BE2C (cell line): ENCODE data around the gene TTLL1.
"Not testable (repeated sequence)": the region's sequence is repeated elsewhere in the genome, so short reads cannot be mapped to it uniquely, and the experiment has no call there.

Source experiments
- DNase-seq: peaks from one replicate; pipeline ENCODE4 v3.0.0-alpha.2; 2020
- H3K27me3 ChIP-seq: fragments of 250-450 bp; sonication (Bioruptor Pico); 2 replicates; pipeline ENCODE4 v1.5.1; 2020; ENCODE audit warnings: mild to moderate bottlenecking
- H3K36me3 ChIP-seq: fragments of 250-450 bp; sonication (Bioruptor Pico); 2 replicates; pipeline ENCODE4 v1.5.1; 2020; ENCODE audit warnings: mild to moderate bottlenecking
- H3K4me1 ChIP-seq: fragments of 250-450 bp; sonication (Bioruptor Pico); 2 replicates; pipeline ENCODE4 v1.5.1; 2020
- H3K4me3 ChIP-seq: 2 replicates; pipeline ENCODE4 v1.5.1; 2011; ENCODE audit warnings: low read depth, low read length
- H3K9me3 ChIP-seq: fragments of 250-450 bp; sonication (Bioruptor Pico); 2 replicates; pipeline ENCODE4 v1.5.1; 2020
- TF ChIP-seq, protein P1 (sequence below): IDR thresholded peaks from 2 replicates; pipeline ENCODE4 v1.5.1; 2012; ENCODE audit warnings: mild to moderate bottlenecking, low read depth, low read length

TTLL1 gene

DNA sequence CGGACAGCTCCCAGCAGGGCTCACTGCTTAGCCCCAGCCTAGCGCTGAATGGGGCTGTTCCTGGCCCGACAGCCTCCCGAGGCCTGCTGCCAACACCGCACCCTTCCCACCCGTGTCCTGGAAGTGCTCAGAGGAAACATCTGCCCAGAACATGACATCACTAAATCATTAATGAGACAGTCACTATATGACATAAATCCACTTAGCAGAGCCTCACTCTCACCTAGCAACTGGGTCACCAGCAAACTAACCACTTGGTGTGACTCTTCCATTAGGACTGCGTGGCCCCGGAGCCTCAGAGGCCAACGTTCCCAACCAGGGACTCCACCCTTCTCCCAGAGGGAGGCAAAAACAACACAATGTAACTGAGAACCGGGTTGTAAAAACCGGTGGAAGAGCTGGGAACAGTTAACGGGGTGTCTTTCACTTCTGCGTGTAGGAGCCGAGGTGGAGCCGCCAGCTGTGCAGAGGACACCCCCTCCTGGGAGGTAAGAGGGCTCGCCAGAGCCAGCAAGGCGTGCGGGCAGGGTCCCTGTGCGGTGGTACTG, 52.8 kb downstream of the TTLL1 start:
- Histone ChIP-seq H3K4me1 (no peaks in the 10 kb centered on the region), H3K4me3 (no peak overlapping the region), H3K36me3 (no peaks in the 10 kb centered on the region), H3K9me3 (no peaks in the 10 kb centered on the region), H3K27me3 (no peaks in the 10 kb centered on the region)
- DNase-seq, result peak; percentile 38
- TF ChIP-seq, protein P1, sequence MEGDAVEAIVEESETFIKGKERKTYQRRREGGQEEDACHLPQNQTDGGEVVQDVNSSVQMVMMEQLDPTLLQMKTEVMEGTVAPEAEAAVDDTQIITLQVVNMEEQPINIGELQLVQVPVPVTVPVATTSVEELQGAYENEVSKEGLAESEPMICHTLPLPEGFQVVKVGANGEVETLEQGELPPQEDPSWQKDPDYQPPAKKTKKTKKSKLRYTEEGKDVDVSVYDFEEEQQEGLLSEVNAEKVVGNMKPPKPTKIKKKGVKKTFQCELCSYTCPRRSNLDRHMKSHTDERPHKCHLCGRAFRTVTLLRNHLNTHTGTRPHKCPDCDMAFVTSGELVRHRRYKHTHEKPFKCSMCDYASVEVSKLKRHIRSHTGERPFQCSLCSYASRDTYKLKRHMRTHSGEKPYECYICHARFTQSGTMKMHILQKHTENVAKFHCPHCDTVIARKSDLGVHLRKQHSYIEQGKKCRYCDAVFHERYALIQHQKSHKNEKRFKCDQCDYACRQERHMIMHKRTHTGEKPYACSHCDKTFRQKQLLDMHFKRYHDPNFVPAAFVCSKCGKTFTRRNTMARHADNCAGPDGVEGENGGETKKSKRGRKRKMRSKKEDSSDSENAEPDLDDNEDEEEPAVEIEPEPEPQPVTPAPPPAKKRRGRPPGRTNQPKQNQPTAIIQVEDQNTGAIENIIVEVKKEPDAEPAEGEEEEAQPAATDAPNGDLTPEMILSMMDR, result no peak

DNA sequence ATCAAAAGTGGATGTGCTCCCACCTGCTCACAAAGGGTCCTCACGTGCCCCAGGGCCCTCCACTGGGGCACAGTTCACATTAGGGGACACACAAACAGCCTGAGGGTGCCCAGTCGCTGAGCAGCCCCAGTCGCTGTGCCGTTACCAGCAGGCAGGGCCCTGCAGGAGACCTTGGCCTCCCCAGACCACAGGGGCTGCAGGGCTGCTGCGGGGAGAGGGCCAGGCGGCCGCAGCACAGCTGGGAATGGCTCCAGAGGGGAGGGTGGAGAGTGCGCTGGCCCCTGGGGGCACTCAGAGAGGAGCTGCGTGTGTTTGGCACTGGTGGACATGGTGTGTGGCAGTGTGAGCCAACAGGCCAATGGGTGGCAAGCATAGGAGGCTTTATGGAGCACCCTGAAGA, 53.9 kb downstream of the TTLL1 start:
- no peaks in the 10 kb centered on the region for H3K9me3 ChIP-seq
- H3K4me1 ChIP-seq, result no peaks in the 10 kb centered on the region
- TF ChIP-seq, protein P1, result no peak
- H3K27me3 ChIP-seq, result no peaks in the 10 kb centered on the region
- DNase-seq, result no peak
- H3K4me3 ChIP-seq, result no peak overlapping the region
- no peaks in the 10 kb centered on the region for H3K36me3 ChIP-seq

DNA sequence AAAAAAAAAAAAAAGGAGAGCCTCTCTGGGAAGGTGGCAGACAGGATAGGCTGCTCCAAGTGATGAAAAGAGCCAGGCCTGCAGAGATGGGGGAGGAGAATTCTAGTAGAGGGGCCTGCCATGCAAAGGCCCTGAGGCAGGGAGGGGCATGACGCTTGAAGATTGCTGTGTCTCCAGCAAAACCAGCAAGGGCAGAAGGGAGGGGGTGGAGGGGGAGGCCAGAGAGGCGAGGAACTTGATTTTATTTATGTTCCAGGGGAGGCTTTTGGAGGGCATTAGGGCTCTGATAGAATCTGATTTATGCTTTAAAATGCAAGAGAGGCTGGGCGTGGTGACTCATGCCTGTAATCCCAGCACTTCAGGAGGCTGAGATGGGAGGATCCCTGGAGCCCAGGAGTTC, 57.6 kb downstream of the TTLL1 start:
- DNase-seq, result no peak
- no peaks in the 10 kb centered on the region for H3K27me3 ChIP-seq
- H3K4me3 ChIP-seq, result no peak overlapping the region
- no peaks in the 10 kb centered on the region for H3K4me1 ChIP-seq
- TF ChIP-seq, protein P1, result no peak
- H3K36me3 ChIP-seq, result no peaks in the 10 kb centered on the region
- H3K9me3 ChIP-seq, result no peaks in the 10 kb centered on the region

DNA sequence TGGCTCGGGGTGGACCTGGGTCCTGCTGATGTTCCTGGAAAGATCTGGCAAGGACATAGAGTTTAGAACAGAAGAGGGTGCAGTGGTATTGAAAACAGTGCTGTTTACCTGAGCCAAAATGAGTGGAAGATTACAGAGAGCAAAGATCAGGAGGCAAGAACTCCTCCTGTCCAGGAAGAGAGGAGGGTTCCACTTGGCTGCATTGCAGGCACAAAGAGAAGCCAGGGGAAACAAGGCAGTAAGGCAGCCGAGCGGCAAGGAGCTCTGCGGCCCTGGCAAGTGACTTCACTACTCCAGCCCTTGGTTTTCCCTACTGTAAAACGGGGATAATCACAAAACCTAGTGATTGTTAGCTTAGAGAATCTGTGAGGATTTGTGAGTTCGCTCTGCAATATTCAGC, 70.6 kb downstream of the TTLL1 start:
- TF ChIP-seq, protein P1, result no peak
- no peak for DNase-seq
- Histone ChIP-seq H3K4me1 (no peaks in the 10 kb centered on the region; the same call in 1 of the 2 replicates), H3K36me3 (no peaks in the 10 kb centered on the region), H3K27me3 (no peaks in the 10 kb centered on the region), H3K4me3 (no peak overlapping the region), H3K9me3 (no peaks in the 10 kb centered on the region)

DNA sequence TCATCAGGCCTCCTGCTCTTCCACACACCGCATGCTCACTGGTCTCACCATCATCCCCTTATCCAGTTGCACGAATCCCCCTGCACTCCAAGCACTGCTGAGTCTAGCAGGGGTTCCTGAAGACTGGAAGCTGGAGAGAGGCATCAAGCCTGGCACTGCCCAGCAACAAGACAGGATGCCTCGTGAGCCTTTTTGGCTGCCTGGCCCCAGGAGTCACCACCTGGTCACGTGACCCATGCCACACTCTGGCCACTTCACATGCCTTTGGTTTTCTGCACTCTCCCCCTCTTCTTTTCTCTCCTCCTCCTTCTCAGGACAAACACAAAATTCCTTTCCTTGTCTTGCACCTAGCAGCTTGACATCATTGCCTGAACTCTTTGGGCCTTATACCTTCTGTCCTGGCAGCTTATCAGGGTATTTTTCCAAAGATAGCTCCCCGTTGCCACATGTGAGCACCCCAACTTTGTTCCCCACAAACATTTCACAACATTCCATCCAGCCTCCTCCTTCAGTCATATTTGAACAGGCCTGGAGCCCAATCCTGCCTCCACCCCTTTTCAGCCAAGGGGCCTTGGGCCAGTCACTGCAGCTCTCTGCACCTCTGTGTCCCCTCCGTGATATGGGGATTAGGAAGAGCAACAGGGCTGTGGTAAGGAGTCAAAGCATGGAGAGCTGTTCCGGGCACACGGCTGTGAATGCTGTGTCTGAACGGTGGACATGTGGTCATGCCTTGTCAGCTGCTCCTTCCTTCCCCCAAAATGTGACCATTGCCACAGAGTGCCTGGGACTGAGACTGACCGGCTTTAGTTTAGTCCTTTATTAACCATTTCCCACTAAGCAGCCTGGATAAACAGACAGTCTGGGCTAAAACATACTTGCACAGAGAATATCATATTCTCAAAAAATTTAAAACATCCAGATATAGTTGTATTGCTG, 71.4 kb downstream of the TTLL1 start:
- Histone ChIP-seq H3K4me3 (no peak overlapping the region), H3K36me3 (no peaks in the 10 kb centered on the region)
- TF ChIP-seq, protein P1, result no peak

DNA sequence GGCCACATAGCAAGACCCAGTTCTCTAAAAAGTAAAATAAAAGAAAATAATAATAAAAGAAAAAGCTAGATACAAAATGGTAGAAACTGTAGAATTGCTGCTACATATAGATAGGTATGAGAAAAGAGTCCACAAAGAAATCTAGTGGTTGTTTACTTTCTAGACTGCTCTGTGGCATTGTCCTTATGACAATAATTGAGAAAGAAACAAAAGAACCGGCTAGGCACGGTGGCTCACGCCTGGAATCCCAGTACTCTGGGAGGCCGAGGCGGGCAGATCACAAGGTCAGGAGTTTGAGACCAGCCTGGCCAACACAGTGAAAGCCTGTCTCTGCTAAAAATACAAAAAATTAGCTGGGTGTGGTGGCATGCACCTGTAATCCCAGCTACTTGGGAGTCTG, 73.0 kb downstream of the TTLL1 start:
- DNase-seq, H3K36me3 ChIP-seq, H3K9me3 ChIP-seq, H3K4me1 ChIP-seq, H3K27me3 ChIP-seq: not testable (repeated sequence)
- peak overlapping the region; percentile 80; the same call in 1 of the 2 replicates for H3K4me3 ChIP-seq

More for the DNA sequence above, 71.4 kb downstream of the TTLL1 start:
- H3K4me1 ChIP-seq, result no peaks in the 10 kb centered on the region; the same call in 1 of the 2 replicates
- no peaks in the 10 kb centered on the region for H3K27me3 ChIP-seq
- H3K9me3 ChIP-seq, result no peaks in the 10 kb centered on the region
- no peak for DNase-seq
